C4-2B (cell line): Measurements from ENCODE around the gene CTNNA2.
A peak's percentile ranks its signal among the peaks of the same experiment; 100 is the strongest.

Experiments used
- H3K27ac ChIP-seq: fragments of 450-650 bp; 2 replicates; pipeline ENCODE4 v1.5.1; 2017
- ZFX ChIP-seq: fragments of 450-650 bp; IDR thresholded peaks from 2 replicates; pipeline ENCODE4 v1.6.1; 2017
- TF ChIP-seq, protein P1 (sequence below): fragments of 450-650 bp; conservative IDR thresholded peaks from 2 replicates; pipeline ENCODE4 v1.5.1; 2017; ENCODE audit warnings: mild to moderate bottlenecking

The CTNNA2 gene

GRCh38 chr2:80068038-80068731 is 555.3 kb downstream of the CTNNA2 start:
- H3K27ac ChIP-seq: no peak overlapping the region
- no peak for TF ChIP-seq ZFX
- TF ChIP-seq, protein P1, sequence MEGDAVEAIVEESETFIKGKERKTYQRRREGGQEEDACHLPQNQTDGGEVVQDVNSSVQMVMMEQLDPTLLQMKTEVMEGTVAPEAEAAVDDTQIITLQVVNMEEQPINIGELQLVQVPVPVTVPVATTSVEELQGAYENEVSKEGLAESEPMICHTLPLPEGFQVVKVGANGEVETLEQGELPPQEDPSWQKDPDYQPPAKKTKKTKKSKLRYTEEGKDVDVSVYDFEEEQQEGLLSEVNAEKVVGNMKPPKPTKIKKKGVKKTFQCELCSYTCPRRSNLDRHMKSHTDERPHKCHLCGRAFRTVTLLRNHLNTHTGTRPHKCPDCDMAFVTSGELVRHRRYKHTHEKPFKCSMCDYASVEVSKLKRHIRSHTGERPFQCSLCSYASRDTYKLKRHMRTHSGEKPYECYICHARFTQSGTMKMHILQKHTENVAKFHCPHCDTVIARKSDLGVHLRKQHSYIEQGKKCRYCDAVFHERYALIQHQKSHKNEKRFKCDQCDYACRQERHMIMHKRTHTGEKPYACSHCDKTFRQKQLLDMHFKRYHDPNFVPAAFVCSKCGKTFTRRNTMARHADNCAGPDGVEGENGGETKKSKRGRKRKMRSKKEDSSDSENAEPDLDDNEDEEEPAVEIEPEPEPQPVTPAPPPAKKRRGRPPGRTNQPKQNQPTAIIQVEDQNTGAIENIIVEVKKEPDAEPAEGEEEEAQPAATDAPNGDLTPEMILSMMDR: no peak

DNA sequence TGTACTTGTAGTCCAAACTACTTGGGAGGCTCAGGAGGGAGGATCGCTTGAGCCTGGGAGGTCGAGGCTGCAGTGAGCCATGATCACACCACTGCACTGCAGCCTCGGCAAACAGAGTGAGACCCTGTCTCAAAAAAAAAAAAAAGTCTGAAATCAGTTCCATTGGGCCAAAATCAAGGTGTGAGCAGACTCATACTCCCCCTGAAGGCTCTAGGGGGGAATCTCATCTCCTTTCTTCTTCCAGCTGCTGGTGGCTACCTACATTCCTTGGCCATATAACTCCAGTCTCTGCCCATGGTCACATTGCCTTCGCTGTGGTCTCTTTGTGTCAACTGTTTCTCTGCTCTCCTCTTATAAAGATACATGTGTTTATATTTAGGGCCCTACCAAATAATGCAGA is 557.7 kb downstream of the CTNNA2 start:
- no peak overlapping the region for H3K27ac ChIP-seq
- TF ChIP-seq ZFX: no peak
- TF ChIP-seq, protein P1: no peak

GRCh38 chr2:80071941-80072340 is 559.1 kb downstream of the CTNNA2 start:
- H3K27ac ChIP-seq: no peak overlapping the region
- TF ChIP-seq ZFX: no peak
- TF ChIP-seq, protein P1: no peak

- TF ChIP-seq ZFX: no peak
- TF ChIP-seq, protein P1: peak; percentile 79
- no peak overlapping the region for H3K27ac ChIP-seq
These were observed 560.3 kb downstream of the CTNNA2 start for GRCh38 chr2:80073134-80073561.

DNA sequence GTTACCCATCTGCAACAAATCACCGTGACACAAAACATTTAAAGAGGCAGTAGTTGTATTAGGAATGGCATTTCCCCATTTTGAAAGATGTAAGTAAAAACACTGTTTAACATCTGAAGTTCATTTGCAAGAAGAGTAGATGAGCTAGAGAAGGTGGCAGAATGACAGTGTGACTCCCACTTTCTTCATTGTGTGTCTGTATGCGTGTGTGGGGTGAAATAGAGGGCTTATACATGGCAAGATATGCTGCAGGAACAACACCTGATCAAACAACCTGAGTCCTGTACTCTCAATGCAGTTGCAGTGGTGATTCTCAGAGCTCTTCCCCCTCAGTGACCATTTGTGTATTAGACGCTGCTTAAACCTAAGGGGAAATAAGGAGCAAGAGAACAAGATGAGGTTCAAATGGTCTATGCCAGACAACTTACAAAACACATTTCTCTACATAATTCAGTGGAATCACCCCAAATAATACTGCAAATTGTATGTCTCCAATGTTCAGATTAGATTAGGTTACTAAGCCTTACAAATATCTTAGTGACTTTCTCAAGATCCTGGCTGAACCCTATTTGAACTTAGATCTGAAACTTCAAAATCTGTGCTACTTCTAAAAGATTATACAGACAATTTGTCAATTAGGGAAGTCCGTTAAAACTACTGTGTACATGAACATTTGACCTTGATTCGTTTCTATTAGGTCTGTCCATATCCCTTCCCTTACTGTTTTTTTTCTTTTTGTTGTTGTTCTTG is 561.6 kb downstream of the CTNNA2 start:
- no peak for TF ChIP-seq ZFX
- TF ChIP-seq, protein P1: no peak
- H3K27ac ChIP-seq: no peak overlapping the region

DNA sequence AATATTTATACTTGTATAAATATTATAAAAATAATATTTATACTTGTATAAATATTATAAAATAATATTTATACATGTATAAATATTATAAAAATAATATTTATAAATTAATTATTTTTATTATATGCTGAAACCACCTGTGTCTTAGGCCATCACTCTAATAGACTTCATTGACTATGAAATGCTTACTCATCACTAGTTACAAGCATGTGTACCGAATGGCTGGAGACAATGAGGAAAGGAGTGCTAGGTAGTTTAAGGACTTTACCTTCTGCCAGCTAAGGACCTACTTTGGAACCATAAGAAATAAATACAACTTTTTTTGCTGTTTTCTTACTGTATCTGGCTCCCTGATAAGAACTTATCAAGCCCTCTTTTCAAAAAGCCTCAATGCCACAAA is 562.9 kb downstream of the CTNNA2 start:
- no peak for TF ChIP-seq ZFX
- TF ChIP-seq, protein P1: no peak
- H3K27ac ChIP-seq: no peak overlapping the region
